Measurements from ENCODE around the gene AKR1D1.
"Not testable (repeated sequence)": the region's sequence is repeated elsewhere in the genome, so short reads cannot be mapped to it uniquely, and the experiment has no call there.

The AKR1D1 gene

GRCh38 chr7:138076196-138076595 lies at the start of gene AKR1D1:
AKR1D1 (plus strand) TSS chr7:138076459; CDS start chr7:138076519, 60 bp downstream.
- Histone ChIP-seq H3K9me3 (ENCODE audit: insufficient read depth, low read depth, low read length) (peaks cover 19% of the 10 kb centered on the region; the same call in 1 of the 2 replicates), H3K27me3 (ENCODE audit: insufficient read depth, low read length) (no peaks in the 10 kb centered on the region), H3K9ac (ENCODE audit: low read depth, low read length) (no peak within 1 kb of the TSS), H3K4me3 (ENCODE audit: low read length) (no peak within 1 kb of the TSS), H3K36me3 (ENCODE audit: insufficient read depth, low read depth, low read length) (no peaks in the 10 kb centered on the region), H3K27ac (ENCODE audit: low read length) (no peak within 1 kb of the TSS), H3K4me1 (ENCODE audit: insufficient read depth, low read length) (peaks cover 18% of the 10 kb centered on the region; the same call in 1 of the 2 replicates)

- Histone ChIP-seq H3K9ac (ENCODE audit: low read depth, low read length) (no peak overlapping the region), H3K36me3 (ENCODE audit: insufficient read depth, low read depth, low read length) (no peaks in the 10 kb centered on the region), H3K27ac (ENCODE audit: low read length) (no peak overlapping the region), H3K27me3 (ENCODE audit: insufficient read depth, low read length) (no peaks in the 10 kb centered on the region), H3K9me3 (ENCODE audit: insufficient read depth, low read depth, low read length) (peaks cover 19% of the 10 kb centered on the region; the same call in 1 of the 2 replicates), H3K4me1 (ENCODE audit: insufficient read depth, low read length) (peaks cover 14% of the 10 kb centered on the region), H3K4me3 (ENCODE audit: low read length) (no peak overlapping the region; the same call in 1 of the 2 replicates)
Measured at GRCh38 chr7:138027100-138027499, 49.2 kb upstream of the AKR1D1 start.

- H3K36me3 ChIP-seq (ENCODE audit: insufficient read depth, low read depth, low read length) = no peaks in the 10 kb centered on the region
- H3K27ac ChIP-seq (ENCODE audit: low read length) = no peak overlapping the region
- peaks cover 18% of the 10 kb centered on the region; the same call in 1 of the 2 replicates for H3K9me3 ChIP-seq (ENCODE audit: insufficient read depth, low read depth, low read length)
- no peaks in the 10 kb centered on the region for H3K27me3 ChIP-seq (ENCODE audit: insufficient read depth, low read length)
- no peak overlapping the region for H3K4me3 ChIP-seq (ENCODE audit: low read length)
- H3K4me1 ChIP-seq (ENCODE audit: insufficient read depth, low read length) = peaks cover 14% of the 10 kb centered on the region
- H3K9ac ChIP-seq (ENCODE audit: low read depth, low read length) = no peak overlapping the region
Measured at GRCh38 chr7:138029126-138029525, 47.1 kb upstream of the AKR1D1 start.

- H3K4me3 ChIP-seq (ENCODE audit: low read length) = no peak overlapping the region
- no peaks in the 10 kb centered on the region for H3K36me3 ChIP-seq (ENCODE audit: insufficient read depth, low read depth, low read length)
- peaks cover 14% of the 10 kb centered on the region for H3K4me1 ChIP-seq (ENCODE audit: insufficient read depth, low read length)
- no peaks in the 10 kb centered on the region for H3K27me3 ChIP-seq (ENCODE audit: insufficient read depth, low read length)
- H3K9ac ChIP-seq (ENCODE audit: low read depth, low read length) = no peak overlapping the region
- H3K27ac ChIP-seq (ENCODE audit: low read length) = no peak overlapping the region
- H3K9me3 ChIP-seq (ENCODE audit: insufficient read depth, low read depth, low read length) = peaks cover 15% of the 10 kb centered on the region; the same call in 1 of the 2 replicates
Measured at GRCh38 chr7:138029941-138030340, 46.3 kb upstream of the AKR1D1 start.

GRCh38 chr7:138030679-138031351 lies 45.4 kb upstream of the AKR1D1 start:
- H3K4me1 ChIP-seq (ENCODE audit: insufficient read depth, low read length) = peaks cover 14% of the 10 kb centered on the region
- no peaks in the 10 kb centered on the region for H3K36me3 ChIP-seq (ENCODE audit: insufficient read depth, low read depth, low read length)
- no peak overlapping the region for H3K9ac ChIP-seq (ENCODE audit: low read depth, low read length)
- no peaks in the 10 kb centered on the region for H3K27me3 ChIP-seq (ENCODE audit: insufficient read depth, low read length)
- H3K27ac ChIP-seq (ENCODE audit: low read length) = no peak overlapping the region
- H3K4me3 ChIP-seq (ENCODE audit: low read length) = no peak overlapping the region
- peaks cover 14% of the 10 kb centered on the region for H3K9me3 ChIP-seq (ENCODE audit: insufficient read depth, low read depth, low read length)

- Histone ChIP-seq H3K4me3 (ENCODE audit: low read length) (no peak overlapping the region), H3K9ac (ENCODE audit: low read depth, low read length) (no peak overlapping the region), H3K9me3 (ENCODE audit: insufficient read depth, low read depth, low read length) (peaks cover 24% of the 10 kb centered on the region), H3K4me1 (ENCODE audit: insufficient read depth, low read length) (peaks cover 10% of the 10 kb centered on the region; the same call in 1 of the 2 replicates), H3K27ac (ENCODE audit: low read length) (no peak overlapping the region), H3K36me3 (ENCODE audit: insufficient read depth, low read depth, low read length) (no peaks in the 10 kb centered on the region), H3K27me3 (ENCODE audit: insufficient read depth, low read length) (no peaks in the 10 kb centered on the region)
Measured at GRCh38 chr7:138032186-138032585, 44.1 kb upstream of the AKR1D1 start.

- H3K27ac ChIP-seq (ENCODE audit: low read length) = no peak overlapping the region
- H3K27me3 ChIP-seq (ENCODE audit: insufficient read depth, low read length) = no peaks in the 10 kb centered on the region
- no peaks in the 10 kb centered on the region for H3K36me3 ChIP-seq (ENCODE audit: insufficient read depth, low read depth, low read length)
- H3K4me1 ChIP-seq (ENCODE audit: insufficient read depth, low read length) = peaks cover 10% of the 10 kb centered on the region; the same call in 1 of the 2 replicates
- no peak overlapping the region for H3K4me3 ChIP-seq (ENCODE audit: low read length)
- no peak overlapping the region for H3K9ac ChIP-seq (ENCODE audit: low read depth, low read length)
- peaks cover 28% of the 10 kb centered on the region for H3K9me3 ChIP-seq (ENCODE audit: insufficient read depth, low read depth, low read length)
Measured at GRCh38 chr7:138032770-138033169, 43.5 kb upstream of the AKR1D1 start.

- H3K36me3 ChIP-seq (ENCODE audit: insufficient read depth, low read depth, low read length) = no peaks in the 10 kb centered on the region
- H3K4me1 ChIP-seq (ENCODE audit: insufficient read depth, low read length) = peaks cover 5% of the 10 kb centered on the region; the same call in 1 of the 2 replicates
- peaks cover 30% of the 10 kb centered on the region for H3K9me3 ChIP-seq (ENCODE audit: insufficient read depth, low read depth, low read length)
- no peak overlapping the region for H3K27ac ChIP-seq (ENCODE audit: low read length)
- no peak overlapping the region for H3K4me3 ChIP-seq (ENCODE audit: low read length)
- H3K27me3 ChIP-seq (ENCODE audit: insufficient read depth, low read length) = no peaks in the 10 kb centered on the region
- H3K9ac ChIP-seq (ENCODE audit: low read depth, low read length) = no peak overlapping the region
Measured at GRCh38 chr7:138033241-138033640, 43.0 kb upstream of the AKR1D1 start.

- Histone ChIP-seq H3K36me3 (ENCODE audit: insufficient read depth, low read depth, low read length) (no peaks in the 10 kb centered on the region), H3K27me3 (ENCODE audit: insufficient read depth, low read length) (no peaks in the 10 kb centered on the region), H3K4me1 (ENCODE audit: insufficient read depth, low read length) (no peaks in the 10 kb centered on the region; the same call in 1 of the 2 replicates), H3K9me3 (ENCODE audit: insufficient read depth, low read depth, low read length) (peaks cover 32% of the 10 kb centered on the region), H3K9ac (ENCODE audit: low read depth, low read length) (no peak overlapping the region), H3K4me3 (ENCODE audit: low read length) (no peak overlapping the region), H3K27ac (ENCODE audit: low read length) (no peak overlapping the region)
Measured at GRCh38 chr7:138036135-138036534, 40.1 kb upstream of the AKR1D1 start.

GRCh38 chr7:138040063-138040462 lies 36.2 kb upstream of the AKR1D1 start:
- not testable (repeated sequence) for H3K27ac ChIP-seq (ENCODE audit: low read length); H3K4me3 ChIP-seq (ENCODE audit: low read length); H3K36me3 ChIP-seq (ENCODE audit: insufficient read depth, low read depth, low read length); H3K4me1 ChIP-seq (ENCODE audit: insufficient read depth, low read length); H3K9ac ChIP-seq (ENCODE audit: low read depth, low read length); H3K27me3 ChIP-seq (ENCODE audit: insufficient read depth, low read length)
- peaks cover 27% of the 10 kb centered on the region for H3K9me3 ChIP-seq (ENCODE audit: insufficient read depth, low read depth, low read length)

GRCh38 chr7:138044897-138045296 lies 31.4 kb upstream of the AKR1D1 start:
- Histone ChIP-seq H3K9me3 (ENCODE audit: insufficient read depth, low read depth, low read length) (no peaks in the 10 kb centered on the region; the same call in 1 of the 2 replicates), H3K4me3 (ENCODE audit: low read length) (no peak overlapping the region), H3K36me3 (ENCODE audit: insufficient read depth, low read depth, low read length) (no peaks in the 10 kb centered on the region), H3K27me3 (ENCODE audit: insufficient read depth, low read length) (no peaks in the 10 kb centered on the region), H3K9ac (ENCODE audit: low read depth, low read length) (no peak overlapping the region), H3K4me1 (ENCODE audit: insufficient read depth, low read length) (no peaks in the 10 kb centered on the region), H3K27ac (ENCODE audit: low read length) (no peak overlapping the region)

GRCh38 chr7:138047907-138048306 lies 28.4 kb upstream of the AKR1D1 start:
- no peaks in the 10 kb centered on the region for H3K4me1 ChIP-seq (ENCODE audit: insufficient read depth, low read length)
- no peak overlapping the region for H3K9ac ChIP-seq (ENCODE audit: low read depth, low read length)
- H3K27ac ChIP-seq (ENCODE audit: low read length) = no peak overlapping the region
- no peaks in the 10 kb centered on the region for H3K27me3 ChIP-seq (ENCODE audit: insufficient read depth, low read length)
- H3K4me3 ChIP-seq (ENCODE audit: low read length) = no peak overlapping the region
- no peaks in the 10 kb centered on the region for H3K36me3 ChIP-seq (ENCODE audit: insufficient read depth, low read depth, low read length)
- H3K9me3 ChIP-seq (ENCODE audit: insufficient read depth, low read depth, low read length) = no peaks in the 10 kb centered on the region; the same call in 1 of the 2 replicates

Measured in iPS-20b (cell line).